NCI-H524 treated with DMSO at 0.1 percent for 48 hours (cell line): ENCODE results near the gene ARPC1A.
"Not testable (repeated sequence)": the region's sequence is repeated elsewhere in the genome, so short reads cannot be mapped to it uniquely, and the experiment has no call there.

Experiments used
- DNase-seq: peaks from one replicate; lab custom pipeline; 2025; lab: John Stamatoyannopoulos, UW

The ARPC1A gene

GRCh38 chr7:99325592-99326407 lies at the start of gene ARPC1A:
Gene ARPC1A (plus strand): TSS chr7:99325898. CDS start chr7:99333354, 7,456 bp downstream.
- DNase-seq: peak; percentile 64

GRCh38 chr7:99278180-99278579 lies 47.5 kb upstream of the ARPC1A start:
- no peak for DNase-seq

GRCh38 chr7:99284165-99284564 lies 41.5 kb upstream of the ARPC1A start:
- not testable (repeated sequence) for DNase-seq

- DNase-seq: no peak
Measured at GRCh38 chr7:99287779-99288534, 37.7 kb upstream of the ARPC1A start.

GRCh38 chr7:99289185-99289584 lies 36.5 kb upstream of the ARPC1A start:
- no peak for DNase-seq

- not testable (repeated sequence) for DNase-seq
Measured at GRCh38 chr7:99290148-99290547, 35.5 kb upstream of the ARPC1A start.

- no peak for DNase-seq
Measured at GRCh38 chr7:99290980-99291607, 34.6 kb upstream of the ARPC1A start.

- no peak for DNase-seq
Measured at GRCh38 chr7:99292127-99292526, 33.6 kb upstream of the ARPC1A start.

- DNase-seq: no peak
Measured at GRCh38 chr7:99293167-99293566, 32.5 kb upstream of the ARPC1A start.

- DNase-seq: no peak
Measured at GRCh38 chr7:99293650-99294049, 32.0 kb upstream of the ARPC1A start.

- DNase-seq: no peak
Measured at GRCh38 chr7:99296471-99296870, 29.2 kb upstream of the ARPC1A start.

GRCh38 chr7:99301496-99301895 lies 24.2 kb upstream of the ARPC1A start:
- DNase-seq: no peak

GRCh38 chr7:99305473-99306260 lies 20.0 kb upstream of the ARPC1A start:
- no peak for DNase-seq

GRCh38 chr7:99308461-99309074 lies 17.1 kb upstream of the ARPC1A start:
- DNase-seq: no peak

- no peak for DNase-seq
Measured at GRCh38 chr7:99309111-99309510, 16.6 kb upstream of the ARPC1A start.

- no peak for DNase-seq
Measured at GRCh38 chr7:99310004-99310403, 15.7 kb upstream of the ARPC1A start.

- DNase-seq: no peak
Measured at GRCh38 chr7:99311702-99312101, 14.0 kb upstream of the ARPC1A start.

GRCh38 chr7:99312316-99313203 lies 13.1 kb upstream of the ARPC1A start:
- DNase-seq: no peak

- no peak for DNase-seq
Measured at GRCh38 chr7:99313204-99313573, 12.5 kb upstream of the ARPC1A start.

- no peak for DNase-seq
Measured at GRCh38 chr7:99314504-99314903, 11.2 kb upstream of the ARPC1A start.

GRCh38 chr7:99320371-99320770 lies 5.3 kb upstream of the ARPC1A start:
- DNase-seq: no peak
